Measurements from ENCODE around the gene OAT.

- TF ChIP-seq POLR2A (IDR thresholded peaks at IDR 0.05): no peak
- TF ChIP-seq CTCF (IDR thresholded peaks at IDR 0.05): no peak
Observed at GRCh38 chr10:124384591-124385190, 34.0 kb downstream of the OAT start.
